Measurements from ENCODE around the gene MMP15.
A peak's percentile ranks its signal among the peaks of the same experiment; 100 is the strongest.

DNA sequence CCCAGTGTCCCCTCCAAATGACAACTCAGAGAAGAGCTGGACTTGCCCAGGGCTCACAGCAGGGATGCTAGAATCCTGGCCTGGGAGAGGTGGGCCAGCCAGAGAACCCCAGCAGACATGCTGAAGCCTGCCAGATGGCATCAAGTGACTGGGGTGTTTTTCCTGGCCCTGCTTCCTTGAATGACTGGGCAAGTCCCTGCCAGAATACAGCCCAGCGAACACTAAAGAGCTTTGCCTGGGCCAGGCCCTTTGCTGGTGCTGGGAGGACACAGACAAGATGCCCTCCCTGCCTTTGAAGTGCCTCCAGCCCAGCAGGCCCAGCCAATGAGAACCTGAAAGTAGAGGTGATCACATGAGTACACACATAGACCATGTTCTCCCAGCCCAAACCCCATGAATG lies 36.6 kb upstream of the MMP15 start:
- no peak for TF ChIP-seq CTCF (IDR thresholded peaks at IDR 0.05)
- peak in 1 of 2 donors; percentile 22 for TF ChIP-seq POLR2A (IDR thresholded peaks at IDR 0.05)
